Measurements from ENCODE around the gene BHLHE40.

The BHLHE40 gene

DNA sequence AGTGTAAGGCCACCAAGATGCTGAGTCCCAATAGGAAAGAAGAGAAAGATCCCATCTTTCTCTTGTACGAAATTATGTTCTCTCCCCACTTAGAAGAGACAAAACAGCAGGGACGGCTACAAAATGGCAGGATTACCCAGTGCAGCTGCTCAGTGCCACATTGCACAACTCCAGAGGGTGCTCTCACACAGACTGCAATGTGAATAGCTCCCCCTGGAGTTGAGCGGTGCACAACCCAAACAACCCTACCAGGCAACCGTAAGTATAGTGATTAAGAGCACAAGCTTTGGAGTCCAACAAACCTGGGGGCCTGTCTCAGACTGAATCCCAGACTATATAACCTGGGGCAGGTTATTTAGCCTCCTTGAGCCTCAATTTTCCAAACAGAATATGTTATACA, 3.1 kb upstream of the BHLHE40 start (continued):
- TF ChIP-seq, protein P1, sequence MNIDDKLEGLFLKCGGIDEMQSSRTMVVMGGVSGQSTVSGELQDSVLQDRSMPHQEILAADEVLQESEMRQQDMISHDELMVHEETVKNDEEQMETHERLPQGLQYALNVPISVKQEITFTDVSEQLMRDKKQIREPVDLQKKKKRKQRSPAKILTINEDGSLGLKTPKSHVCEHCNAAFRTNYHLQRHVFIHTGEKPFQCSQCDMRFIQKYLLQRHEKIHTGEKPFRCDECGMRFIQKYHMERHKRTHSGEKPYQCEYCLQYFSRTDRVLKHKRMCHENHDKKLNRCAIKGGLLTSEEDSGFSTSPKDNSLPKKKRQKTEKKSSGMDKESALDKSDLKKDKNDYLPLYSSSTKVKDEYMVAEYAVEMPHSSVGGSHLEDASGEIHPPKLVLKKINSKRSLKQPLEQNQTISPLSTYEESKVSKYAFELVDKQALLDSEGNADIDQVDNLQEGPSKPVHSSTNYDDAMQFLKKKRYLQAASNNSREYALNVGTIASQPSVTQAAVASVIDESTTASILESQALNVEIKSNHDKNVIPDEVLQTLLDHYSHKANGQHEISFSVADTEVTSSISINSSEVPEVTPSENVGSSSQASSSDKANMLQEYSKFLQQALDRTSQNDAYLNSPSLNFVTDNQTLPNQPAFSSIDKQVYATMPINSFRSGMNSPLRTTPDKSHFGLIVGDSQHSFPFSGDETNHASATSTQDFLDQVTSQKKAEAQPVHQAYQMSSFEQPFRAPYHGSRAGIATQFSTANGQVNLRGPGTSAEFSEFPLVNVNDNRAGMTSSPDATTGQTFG (tag by site-specific recombination; IDR thresholded peaks at IDR 0.05; ENCODE audit: borderline replicate concordance): no peak
- 0 out of 2 replicates have a peak, but pooled peaks have one; percentile 14 for TF ChIP-seq ZXDB (tag by site-specific recombination; IDR thresholded peaks at IDR 0.05)
- TF ChIP-seq ZNF112 (tag by site-specific recombination; IDR thresholded peaks at IDR 0.05): no peak
- TF ChIP-seq ZNF121 (tag by site-specific recombination; IDR thresholded peaks at IDR 0.05): no peak
- no peak for TF ChIP-seq KLF10 (tag by site-specific recombination; IDR thresholded peaks at IDR 0.05)
- TF ChIP-seq ZBTB8A (tag by site-specific recombination; IDR thresholded peaks at IDR 0.05): 0 out of 2 replicates have a peak, but pooled peaks have one; percentile 15
- no peak for TF ChIP-seq ZNF658 (tag by site-specific recombination; IDR thresholded peaks at IDR 0.05)
- TF ChIP-seq YY1 (tag by site-specific recombination; IDR thresholded peaks at IDR 0.05): peak; percentile 40; the same call in 1 of the 2 replicates
- 0 out of 2 replicates have a peak, but pooled peaks have one; percentile 23 for TF ChIP-seq ZNF660 (tag by site-specific recombination; IDR thresholded peaks at IDR 0.05)
- TF ChIP-seq ZNF2 (tag by site-specific recombination; IDR thresholded peaks at IDR 0.05): peak; percentile 86
- peak; percentile 39; the same call in 1 of the 2 replicates for TF ChIP-seq ZNF324 (tag by site-specific recombination; IDR thresholded peaks at IDR 0.05)
- no peak for TF ChIP-seq ZBTB49 (tag by site-specific recombination; IDR thresholded peaks at IDR 0.05; ENCODE audit: low read depth)
- TF ChIP-seq YY2 (tag by site-specific recombination; IDR thresholded peaks at IDR 0.05): peak; percentile 55; the same call in 1 of the 2 replicates
- TF ChIP-seq, protein P2, sequence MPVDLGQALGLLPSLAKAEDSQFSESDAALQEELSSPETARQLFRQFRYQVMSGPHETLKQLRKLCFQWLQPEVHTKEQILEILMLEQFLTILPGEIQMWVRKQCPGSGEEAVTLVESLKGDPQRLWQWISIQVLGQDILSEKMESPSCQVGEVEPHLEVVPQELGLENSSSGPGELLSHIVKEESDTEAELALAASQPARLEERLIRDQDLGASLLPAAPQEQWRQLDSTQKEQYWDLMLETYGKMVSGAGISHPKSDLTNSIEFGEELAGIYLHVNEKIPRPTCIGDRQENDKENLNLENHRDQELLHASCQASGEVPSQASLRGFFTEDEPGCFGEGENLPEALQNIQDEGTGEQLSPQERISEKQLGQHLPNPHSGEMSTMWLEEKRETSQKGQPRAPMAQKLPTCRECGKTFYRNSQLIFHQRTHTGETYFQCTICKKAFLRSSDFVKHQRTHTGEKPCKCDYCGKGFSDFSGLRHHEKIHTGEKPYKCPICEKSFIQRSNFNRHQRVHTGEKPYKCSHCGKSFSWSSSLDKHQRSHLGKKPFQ (tag by site-specific recombination; IDR thresholded peaks at IDR 0.05): 0 out of 2 replicates have a peak, but pooled peaks have one; percentile 19

DNA sequence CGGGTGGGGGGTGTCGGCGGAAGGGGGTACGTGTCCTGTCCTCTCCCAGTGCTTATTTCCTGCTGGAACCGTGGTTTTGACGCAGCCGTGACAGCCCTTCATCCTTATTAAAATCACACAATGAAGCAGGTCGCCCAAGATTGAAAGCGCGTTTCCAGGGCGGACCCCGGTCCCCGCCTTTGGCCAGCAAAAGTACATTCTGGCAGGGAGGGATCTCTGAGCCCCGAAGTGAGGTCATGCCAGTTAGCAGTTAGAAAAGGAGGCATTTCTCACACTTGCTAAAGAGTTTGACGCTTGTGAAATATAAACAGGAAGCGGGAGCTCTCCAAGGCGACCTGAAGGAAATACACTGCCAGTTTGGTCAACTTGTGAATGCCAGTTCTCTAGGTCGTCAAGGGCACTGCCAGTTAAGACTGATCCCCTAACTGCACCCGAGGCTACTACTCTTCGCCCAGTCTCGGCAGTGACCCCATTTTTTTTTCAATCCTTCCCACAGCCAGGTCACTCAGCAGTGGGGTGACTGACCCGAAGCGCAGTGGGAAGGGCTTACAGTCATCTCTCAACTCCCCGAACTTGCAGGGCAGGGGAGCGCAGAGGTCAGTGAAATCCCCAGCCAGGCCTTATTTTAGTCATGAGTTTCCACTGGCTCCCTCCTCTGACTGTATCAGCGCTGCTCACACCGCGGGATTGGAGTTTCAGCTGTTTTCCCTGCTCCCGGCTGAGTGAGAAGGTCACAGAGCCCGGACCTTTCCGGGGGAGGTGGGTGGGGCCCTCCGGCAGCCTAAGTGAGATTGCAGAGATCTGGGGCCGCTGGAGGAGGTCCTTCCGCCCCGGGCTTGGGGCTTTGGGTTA, 2.0 kb upstream of the BHLHE40 start:
- Histone ChIP-seq H3K27ac (ENCODE audit: extremely low read depth, low read depth, low read length) (peak overlapping the region; percentile 99), H3K4me1 (ENCODE audit: control insufficient read depth, insufficient read depth, low read length) (peaks cover 6% of the 10 kb centered on the region), H3K4me3 (ENCODE audit: low read depth, low read length) (peak overlapping the region; percentile 62), H3K9me3 (ENCODE audit: control insufficient read depth, insufficient read depth, low read depth, low read length) (no peaks in the 10 kb centered on the region), H3K36me3 (ENCODE audit: control insufficient read depth in 2 of 2, insufficient read depth in 1 of 2, low read length in 2 of 2) (peaks cover 2 to 12% of the 10 kb centered on the region in 2 experiments; a peak in 1 of 3 replicates)
- ChIA-PET CTCF (interaction anchor here (0.7 to 12.6 kb wide), 38 partner anchors 7 to 322 kb away, joined by 3 to 94 read pairs (median 4); no protein-coding TSS in a partner anchor), POLR2A (interaction anchor here (0.5 to 11.7 kb wide), 8 partner anchors 10 to 257 kb away, joined by 3 to 332 read pairs (median 6); no protein-coding TSS in a partner anchor)
- TF ChIP-seq ZNF335 (tag by site-specific recombination; conservative IDR thresholded peaks at IDR 0.05) (peak; percentile 78), ZNF394 (tag by site-specific recombination; IDR thresholded peaks at IDR 0.05; ENCODE audit: borderline replicate concordance) (no peak), PRDM1 (tag by site-specific recombination; IDR thresholded peaks at IDR 0.05) (0 out of 2 replicates have a peak, but pooled peaks have one; percentile 28), ZNF488 (tag by site-specific recombination; IDR thresholded peaks at IDR 0.05) (no peak), ZNF112 (tag by site-specific recombination; IDR thresholded peaks at IDR 0.05) (no peak), ZNF114 (tag by site-specific recombination; IDR thresholded peaks at IDR 0.05) (no peak), ZNF777 (tag by site-specific recombination; IDR thresholded peaks at IDR 0.05; ENCODE audit: borderline replicate concordance) (no peak), ZBTB17 (tag by site-specific recombination; IDR thresholded peaks at IDR 0.05) (peak; percentile 69; the same call in 1 of the 2 replicates), ZNF704 (tag by site-specific recombination; IDR thresholded peaks at IDR 0.05) (no peak), ZNF19 (tag by site-specific recombination; IDR thresholded peaks at IDR 0.05; ENCODE audit: low read depth) (no peak)
- TF ChIP-seq, protein P2 (tag by site-specific recombination; IDR thresholded peaks at IDR 0.05): peak; percentile 78

All from HEK293 (cell line).